ENCODE data around the gene CACNB3.
"Not testable (repeated sequence)": the region's sequence is repeated elsewhere in the genome, so short reads cannot be mapped to it uniquely, and the experiment has no call there.

The CACNB3 gene

DNA sequence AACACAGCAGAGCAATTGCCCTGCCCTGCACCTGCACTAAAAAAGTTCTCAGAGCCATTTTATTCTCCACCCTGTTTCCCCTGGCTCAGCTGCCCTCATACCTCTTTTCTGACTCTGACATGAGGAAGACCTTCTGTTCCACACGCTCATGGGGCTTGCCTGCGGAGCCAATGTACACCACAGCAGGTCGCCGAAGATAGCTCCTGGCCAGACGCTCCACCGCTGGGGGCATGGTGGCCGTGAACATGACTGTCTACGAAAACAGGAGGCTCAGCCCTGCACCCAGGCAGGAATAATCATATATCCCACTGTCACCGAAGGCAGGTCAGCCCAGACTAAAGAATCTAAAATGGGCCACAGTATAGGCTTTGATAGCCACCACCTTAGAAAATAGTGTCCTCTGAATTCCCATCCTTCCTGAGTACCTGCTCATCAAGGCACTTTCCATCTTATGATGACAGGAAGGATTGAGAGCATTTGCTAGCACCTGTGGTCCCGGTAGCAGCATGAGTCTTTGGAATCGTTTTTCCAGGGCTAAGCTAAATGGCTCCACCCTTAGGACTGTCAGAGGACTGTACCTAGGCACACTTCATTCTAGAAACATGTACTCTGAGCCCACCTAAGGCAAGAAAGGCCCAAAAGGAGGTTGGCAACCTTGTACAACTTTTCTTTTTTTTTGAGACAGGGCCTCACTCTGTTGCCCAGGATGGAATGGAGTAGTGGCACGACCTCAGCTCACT lies 14.2 kb downstream of the CACNB3 start:
- Histone ChIP-seq H3K4me1 (ENCODE audit: control insufficient read depth, insufficient read depth, low read length) (no peaks in the 10 kb centered on the region), H3K27ac (ENCODE audit: low read length) (no peak overlapping the region), H3K27me3 (ENCODE audit: control insufficient read depth in 1 of 2, insufficient read depth in 2 of 2, low read length in 2 of 2) (no peaks in the 10 kb centered on the region), H3K9me3 (ENCODE audit: control insufficient read depth in 2 of 2, low read length in 2 of 2) (no peaks in the 10 kb centered on the region), H3K4me3 (ENCODE audit: low read length in 2 of 2) (no peak overlapping the region), H3K9ac (ENCODE audit: low read length in 2 of 2) (no peak overlapping the region), H3K36me3 (ENCODE audit: control insufficient read depth in 2 of 2, insufficient read depth in 2 of 2, low read length in 2 of 2) (peaks cover 69 to 79% of the 10 kb centered on the region in 2 donors)

DNA sequence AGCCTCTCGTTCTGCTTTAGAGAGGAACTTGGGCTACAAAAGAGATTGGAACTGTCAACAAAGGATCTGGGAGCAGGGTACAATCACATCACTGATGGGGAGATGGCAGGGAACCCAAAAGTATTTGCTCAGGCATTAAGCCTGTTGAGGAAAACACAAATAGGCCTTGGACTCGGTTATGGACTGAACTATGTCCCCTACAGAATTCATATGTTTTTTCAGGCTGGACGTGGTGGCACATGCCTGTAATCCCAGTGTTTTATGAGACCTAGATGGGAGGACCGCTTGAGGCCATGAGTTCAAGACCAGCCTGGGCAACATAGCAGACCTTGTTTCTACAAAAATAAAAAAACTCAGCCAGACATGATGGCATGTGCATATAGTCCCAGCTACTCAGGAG lies 19.8 kb downstream of the CACNB3 start:
- H3K36me3 ChIP-seq (ENCODE audit: control insufficient read depth in 2 of 2, insufficient read depth in 2 of 2, low read length in 2 of 2), result peaks cover 54 to 59% of the 10 kb centered on the region in 2 donors
- no peak overlapping the region for H3K4me3 ChIP-seq (ENCODE audit: low read length in 2 of 2)
- H3K9ac ChIP-seq (ENCODE audit: low read length in 2 of 2), result no peak overlapping the region

DNA sequence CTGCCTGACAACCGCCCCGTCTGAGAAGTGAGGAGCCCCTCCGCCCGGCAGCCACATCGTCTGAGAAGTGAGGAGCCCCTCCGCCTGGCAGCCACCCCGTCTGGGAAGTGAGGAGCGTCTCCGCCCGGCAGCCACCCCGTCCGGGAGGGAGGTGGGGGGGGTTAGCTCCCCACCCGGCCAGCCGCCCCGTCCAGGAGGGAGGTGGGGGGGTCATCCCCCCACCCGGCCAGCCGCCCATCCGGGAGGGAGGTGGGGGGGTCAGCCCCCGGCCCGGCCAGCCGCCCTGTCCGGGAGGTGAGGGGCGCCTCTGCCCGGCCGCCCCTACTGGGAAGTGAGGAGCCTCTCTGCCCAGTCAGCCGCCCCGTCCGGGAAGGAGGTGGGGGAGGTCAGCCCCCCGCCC lies 23.7 kb downstream of the CACNB3 start:
- H3K4me1 ChIP-seq (ENCODE audit: control insufficient read depth, insufficient read depth, low read length); H3K27me3 ChIP-seq (ENCODE audit: control insufficient read depth in 1 of 2, insufficient read depth in 2 of 2, low read length in 2 of 2); H3K4me3 ChIP-seq (ENCODE audit: low read length in 2 of 2); H3K27ac ChIP-seq (ENCODE audit: low read length); H3K9me3 ChIP-seq (ENCODE audit: control insufficient read depth in 2 of 2, low read length in 2 of 2); H3K9ac ChIP-seq (ENCODE audit: low read length in 2 of 2): not testable (repeated sequence)
- peaks cover 34 to 49% of the 10 kb centered on the region in 2 donors for H3K36me3 ChIP-seq (ENCODE audit: control insufficient read depth in 2 of 2, insufficient read depth in 2 of 2, low read length in 2 of 2)

More for the DNA sequence above, 19.8 kb downstream of the CACNB3 start:
- H3K27me3 ChIP-seq (ENCODE audit: control insufficient read depth in 1 of 2, insufficient read depth in 2 of 2, low read length in 2 of 2), result no peaks in the 10 kb centered on the region
- H3K27ac ChIP-seq (ENCODE audit: low read length), result no peak overlapping the region
- no peaks in the 10 kb centered on the region for H3K9me3 ChIP-seq (ENCODE audit: control insufficient read depth in 2 of 2, low read length in 2 of 2)
- no peaks in the 10 kb centered on the region for H3K4me1 ChIP-seq (ENCODE audit: control insufficient read depth, insufficient read depth, low read length)

DNA sequence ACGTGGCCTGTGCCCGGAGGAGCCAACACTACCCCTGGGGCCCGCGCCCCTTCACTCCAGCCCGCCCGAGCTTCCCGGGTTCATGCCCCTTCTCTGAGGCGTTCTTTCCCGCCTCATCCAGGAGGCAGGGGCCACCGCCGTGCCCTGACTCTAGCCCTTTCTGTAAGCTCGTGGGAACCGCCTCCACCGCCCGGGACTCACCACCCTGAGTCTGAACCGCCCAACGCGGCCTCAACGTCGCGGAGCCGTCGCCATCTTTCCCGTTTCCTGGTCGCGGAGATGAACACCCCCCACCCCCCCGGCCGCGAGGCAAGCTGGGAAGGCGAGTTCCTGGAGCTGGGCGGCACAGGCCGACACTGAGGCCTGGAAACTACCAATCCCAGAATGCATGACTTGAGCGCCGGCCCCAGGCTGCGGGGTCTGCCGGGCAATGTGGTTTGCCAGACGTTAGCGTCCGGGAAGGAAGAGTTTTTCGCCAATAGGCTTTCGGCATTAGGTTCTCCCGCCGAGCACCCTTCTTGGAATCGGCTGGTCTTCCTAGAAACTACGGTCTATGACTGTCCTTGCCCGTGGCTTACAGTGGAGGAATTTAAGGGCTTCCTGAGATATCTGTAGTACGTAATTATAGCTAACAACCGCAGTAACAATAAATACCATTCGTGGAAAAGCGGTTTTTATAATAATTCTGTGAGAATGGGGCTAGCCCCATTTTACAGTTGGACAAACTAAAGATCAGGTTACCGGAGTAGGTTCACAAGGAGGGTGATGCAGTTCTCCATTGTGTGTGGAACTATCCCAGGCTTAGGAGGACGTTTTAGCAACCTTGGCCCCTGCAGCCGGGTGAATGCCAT lies 33.8 kb downstream of the CACNB3 start, which contains the start of gene DDX23:
DDX23 (minus strand) TSS at position 281 of the 851 bp plus-strand sequence. CDS start 6,381 bp downstream, outside the sequence.
- peak within 1 kb of the TSS; percentile 87 to 96 for H3K4me3 ChIP-seq (ENCODE audit: low read length in 2 of 2)
- no peaks in the 10 kb centered on the region for H3K9me3 ChIP-seq (ENCODE audit: control insufficient read depth in 2 of 2, low read length in 2 of 2)
- H3K4me1 ChIP-seq (ENCODE audit: control insufficient read depth, insufficient read depth, low read length), result peaks cover 13% of the 10 kb centered on the region
- peak within 1 kb of the TSS; percentile 80 to 93 for H3K9ac ChIP-seq (ENCODE audit: low read length in 2 of 2)
- H3K36me3 ChIP-seq (ENCODE audit: control insufficient read depth in 2 of 2, insufficient read depth in 2 of 2, low read length in 2 of 2), result peaks cover 0 to 2% of the 10 kb centered on the region in 2 donors
- no peaks in the 10 kb centered on the region for H3K27me3 ChIP-seq (ENCODE audit: control insufficient read depth in 1 of 2, insufficient read depth in 2 of 2, low read length in 2 of 2)
- peak within 1 kb of the TSS; percentile 46 for H3K27ac ChIP-seq (ENCODE audit: low read length)

DNA sequence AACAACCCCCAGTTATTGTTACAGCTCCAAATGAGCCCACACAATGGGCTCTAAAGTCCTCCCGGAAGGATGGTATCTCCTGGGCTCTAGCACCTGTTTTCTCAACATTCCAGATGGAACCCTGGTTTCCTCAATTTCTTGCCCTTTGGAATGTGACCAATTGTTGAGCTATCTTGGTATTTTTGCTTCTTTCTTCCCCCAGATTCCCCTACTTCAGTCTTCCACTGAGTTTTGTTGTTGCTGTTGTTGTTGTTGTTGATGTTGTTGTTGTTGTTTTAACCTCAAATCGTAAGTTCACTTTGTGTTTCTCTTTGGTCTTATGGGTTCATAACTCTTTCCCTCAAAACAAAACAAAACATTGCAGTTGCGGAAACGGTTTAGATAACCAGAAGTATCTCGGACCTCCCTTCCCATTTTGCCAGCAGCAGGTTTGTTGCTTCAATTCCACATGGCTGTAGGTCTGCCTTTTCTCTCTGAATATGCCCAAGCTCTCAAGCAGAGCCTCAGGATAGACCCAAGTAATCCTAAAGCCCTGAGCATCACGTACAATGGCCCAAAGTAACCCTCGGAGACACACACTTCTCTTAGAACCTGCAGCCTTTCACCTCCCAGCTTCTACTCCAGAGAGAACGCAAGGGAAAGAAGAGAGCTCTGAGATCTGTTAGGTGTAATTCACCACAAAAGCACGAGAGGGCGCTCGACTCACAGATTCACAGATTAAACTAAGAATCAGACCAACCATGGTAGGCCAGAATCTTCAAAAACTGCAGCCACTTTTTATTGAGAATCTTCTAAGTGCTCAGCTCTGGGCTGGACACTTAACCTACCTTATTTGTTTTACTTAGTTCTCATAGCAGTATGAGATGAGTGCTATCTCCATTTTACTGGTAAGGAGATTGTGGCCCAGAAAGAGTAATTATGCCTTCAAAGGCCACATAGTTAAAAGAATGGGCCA lies 34.7 kb downstream of the CACNB3 start:
- Histone ChIP-seq H3K36me3 (ENCODE audit: control insufficient read depth in 2 of 2, insufficient read depth in 2 of 2, low read length in 2 of 2) (peaks cover 0 to 2% of the 10 kb centered on the region in 2 donors), H3K4me3 (ENCODE audit: low read length in 2 of 2) (peak overlapping the region; percentile 47 to 96), H3K4me1 (ENCODE audit: control insufficient read depth, insufficient read depth, low read length) (peaks cover 13% of the 10 kb centered on the region), H3K27me3 (ENCODE audit: control insufficient read depth in 1 of 2, insufficient read depth in 2 of 2, low read length in 2 of 2) (no peaks in the 10 kb centered on the region), H3K9me3 (ENCODE audit: control insufficient read depth in 2 of 2, low read length in 2 of 2) (no peaks in the 10 kb centered on the region), H3K27ac (ENCODE audit: low read length) (peak overlapping the region; percentile 46), H3K9ac (ENCODE audit: low read length in 2 of 2) (peak overlapping the region; percentile 55 to 70)

DNA sequence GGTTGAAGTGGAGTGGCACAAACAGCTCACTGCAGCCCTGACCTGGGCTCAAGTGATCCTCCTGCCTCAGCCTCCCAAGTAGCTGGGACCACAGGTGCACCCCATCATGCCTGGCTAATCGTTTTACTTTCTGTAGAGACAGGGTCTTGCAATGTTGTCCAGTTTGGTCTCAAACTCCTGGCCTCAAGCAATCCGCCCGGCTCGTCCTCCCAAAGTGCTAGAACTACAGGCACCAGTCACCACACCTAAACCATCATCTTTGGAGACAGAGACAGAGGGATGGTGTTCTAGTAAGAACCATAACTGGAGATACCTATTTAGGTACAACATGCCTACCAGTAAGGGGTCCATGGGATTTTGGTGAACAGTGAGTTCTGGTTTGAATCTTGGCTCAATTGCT lies 36.2 kb downstream of the CACNB3 start:
- H3K9me3 ChIP-seq (ENCODE audit: control insufficient read depth in 2 of 2, low read length in 2 of 2), result no peaks in the 10 kb centered on the region
- H3K27me3 ChIP-seq (ENCODE audit: control insufficient read depth in 1 of 2, insufficient read depth in 2 of 2, low read length in 2 of 2), result no peaks in the 10 kb centered on the region
- no peak overlapping the region for H3K4me3 ChIP-seq (ENCODE audit: low read length in 2 of 2)

DNA sequence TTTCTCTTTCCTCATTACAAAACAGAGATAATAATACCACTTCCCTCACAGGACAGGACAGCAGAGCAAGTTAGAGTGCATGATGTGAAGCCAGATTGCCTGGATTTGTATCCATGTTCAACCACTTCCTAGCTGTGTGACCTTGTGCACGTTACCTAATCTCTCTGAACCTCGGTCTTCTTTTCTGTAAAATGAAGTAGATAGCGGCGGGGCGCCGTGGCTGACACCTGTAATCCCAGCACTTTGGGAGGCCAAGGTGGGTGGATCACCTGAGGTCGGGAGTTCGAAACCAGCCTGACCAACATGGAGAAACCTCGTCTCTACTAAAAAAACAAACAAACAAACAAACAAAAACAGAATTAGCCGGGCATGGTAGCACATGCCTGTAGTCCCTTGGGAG lies 36.6 kb downstream of the CACNB3 start:
- H3K4me3 ChIP-seq (ENCODE audit: low read length in 2 of 2); H3K9ac ChIP-seq (ENCODE audit: low read length in 2 of 2); H3K27me3 ChIP-seq (ENCODE audit: control insufficient read depth in 1 of 2, insufficient read depth in 2 of 2, low read length in 2 of 2); H3K9me3 ChIP-seq (ENCODE audit: control insufficient read depth in 2 of 2, low read length in 2 of 2); H3K27ac ChIP-seq (ENCODE audit: low read length); H3K36me3 ChIP-seq (ENCODE audit: control insufficient read depth in 2 of 2, insufficient read depth in 2 of 2, low read length in 2 of 2): not testable (repeated sequence)
- H3K4me1 ChIP-seq (ENCODE audit: control insufficient read depth, insufficient read depth, low read length), result peaks cover 13% of the 10 kb centered on the region

More for the DNA sequence above, 36.2 kb downstream of the CACNB3 start:
- Histone ChIP-seq H3K36me3 (ENCODE audit: control insufficient read depth in 2 of 2, insufficient read depth in 2 of 2, low read length in 2 of 2) (peaks cover 0 to 2% of the 10 kb centered on the region in 2 donors), H3K27ac (ENCODE audit: low read length) (no peak overlapping the region), H3K4me1 (ENCODE audit: control insufficient read depth, insufficient read depth, low read length) (peaks cover 13% of the 10 kb centered on the region), H3K9ac (ENCODE audit: low read length in 2 of 2) (no peak overlapping the region)

DNA sequence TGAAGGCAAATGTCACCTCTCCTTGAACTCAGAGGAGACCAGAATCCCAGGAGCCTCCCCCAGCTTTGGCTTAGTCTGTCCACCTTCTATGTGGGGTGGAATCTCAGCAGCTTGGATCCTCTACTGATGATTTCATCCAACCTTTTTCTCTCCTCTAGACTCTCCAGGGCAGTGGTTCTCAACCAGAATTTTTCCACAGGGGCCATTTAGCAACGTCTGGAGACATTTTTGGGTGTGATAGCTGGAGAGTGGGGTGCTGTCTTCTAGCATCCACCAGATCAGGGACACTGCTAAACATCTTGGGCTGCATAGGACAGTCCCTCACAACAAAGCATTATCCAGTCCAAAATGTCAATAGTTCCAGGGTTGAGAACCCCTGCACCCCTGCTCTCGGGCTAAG lies 38.1 kb downstream of the CACNB3 start:
- Histone ChIP-seq H3K9ac (ENCODE audit: low read length in 2 of 2) (no peak overlapping the region), H3K9me3 (ENCODE audit: control insufficient read depth in 2 of 2, low read length in 2 of 2) (no peaks in the 10 kb centered on the region), H3K27me3 (ENCODE audit: control insufficient read depth in 1 of 2, insufficient read depth in 2 of 2, low read length in 2 of 2) (no peaks in the 10 kb centered on the region), H3K4me3 (ENCODE audit: low read length in 2 of 2) (no peak overlapping the region), H3K36me3 (ENCODE audit: control insufficient read depth in 2 of 2, insufficient read depth in 2 of 2, low read length in 2 of 2) (no peaks in the 10 kb centered on the region), H3K27ac (ENCODE audit: low read length) (no peak overlapping the region), H3K4me1 (ENCODE audit: control insufficient read depth, insufficient read depth, low read length) (peaks cover 4% of the 10 kb centered on the region)

DNA sequence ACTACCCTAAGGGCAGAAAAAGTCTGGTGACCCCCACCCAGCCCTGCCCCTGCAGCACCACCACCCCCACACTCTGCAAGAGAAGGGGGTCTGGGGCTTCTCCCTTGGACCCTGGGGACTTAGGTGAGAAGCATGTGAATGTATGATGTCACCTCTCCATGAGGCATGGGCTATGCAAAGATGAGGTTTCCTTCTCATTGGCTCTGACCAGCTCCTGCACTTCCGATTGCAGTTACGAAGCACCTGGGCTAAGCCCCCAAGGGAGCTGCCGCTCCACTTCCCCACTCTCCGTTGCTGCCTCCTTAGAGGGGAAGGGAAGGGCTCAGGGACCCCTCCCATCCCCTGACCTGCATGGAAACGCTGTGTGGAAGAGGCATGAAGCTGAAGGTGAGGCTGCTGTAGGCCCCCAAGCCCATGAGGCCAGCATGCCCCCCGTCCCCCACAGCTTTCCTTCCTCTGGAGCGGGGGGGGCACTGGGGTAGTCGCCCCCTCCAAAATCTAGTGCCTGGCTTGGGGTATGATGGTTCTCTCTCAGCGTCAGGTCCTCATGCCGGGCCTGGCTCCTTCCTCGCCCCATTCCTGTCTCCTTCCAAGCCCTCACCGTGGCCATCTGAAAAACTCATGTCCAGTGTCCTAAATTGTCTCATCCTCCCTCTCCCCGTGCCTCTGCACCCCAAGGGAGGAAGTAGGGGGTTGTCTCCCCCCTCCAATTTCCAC lies 39.1 kb downstream of the CACNB3 start:
- no peaks in the 10 kb centered on the region for H3K36me3 ChIP-seq (ENCODE audit: control insufficient read depth in 2 of 2, insufficient read depth in 2 of 2, low read length in 2 of 2)
- no peak overlapping the region for H3K4me3 ChIP-seq (ENCODE audit: low read length in 2 of 2)
- H3K27ac ChIP-seq (ENCODE audit: low read length), result no peak overlapping the region

DNA sequence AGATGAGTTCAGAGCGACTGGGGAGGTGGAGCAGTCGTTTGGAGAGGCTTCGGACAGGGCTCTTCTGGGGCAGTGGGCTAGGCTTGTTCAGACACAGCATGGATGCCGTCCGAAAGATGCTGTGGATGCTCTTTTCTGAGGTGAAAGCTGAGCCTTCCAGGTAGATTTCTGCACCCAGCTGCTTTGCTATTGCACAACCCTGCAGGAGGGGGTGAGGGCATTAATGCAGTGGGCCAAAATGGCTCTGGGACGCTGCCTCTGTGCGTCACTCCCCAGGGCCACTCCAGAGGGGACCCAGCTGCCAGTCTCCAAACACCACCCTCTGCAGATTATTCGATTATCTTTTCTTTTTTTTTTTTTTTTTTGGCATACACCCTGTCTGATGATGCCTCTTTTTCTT lies 39.7 kb downstream of the CACNB3 start:
- Histone ChIP-seq H3K9ac (ENCODE audit: low read length in 2 of 2) (no peak overlapping the region), H3K9me3 (ENCODE audit: control insufficient read depth in 2 of 2, low read length in 2 of 2) (no peaks in the 10 kb centered on the region), H3K27ac (ENCODE audit: low read length) (no peak overlapping the region), H3K4me1 (ENCODE audit: control insufficient read depth, insufficient read depth, low read length) (no peaks in the 10 kb centered on the region), H3K27me3 (ENCODE audit: control insufficient read depth in 1 of 2, insufficient read depth in 2 of 2, low read length in 2 of 2) (peaks cover 0 to 7% of the 10 kb centered on the region in 2 donors), H3K4me3 (ENCODE audit: low read length in 2 of 2) (no peak overlapping the region), H3K36me3 (ENCODE audit: control insufficient read depth in 2 of 2, insufficient read depth in 2 of 2, low read length in 2 of 2) (no peaks in the 10 kb centered on the region)

More for the DNA sequence above, 39.1 kb downstream of the CACNB3 start:
- Histone ChIP-seq H3K27me3 (ENCODE audit: control insufficient read depth in 1 of 2, insufficient read depth in 2 of 2, low read length in 2 of 2) (peaks cover 0 to 2% of the 10 kb centered on the region in 2 donors), H3K9ac (ENCODE audit: low read length in 2 of 2) (no peak overlapping the region), H3K4me1 (ENCODE audit: control insufficient read depth, insufficient read depth, low read length) (peaks cover 3% of the 10 kb centered on the region), H3K9me3 (ENCODE audit: control insufficient read depth in 2 of 2, low read length in 2 of 2) (no peaks in the 10 kb centered on the region)
